Esophagus (tissue), 2 donors: Measurements from ENCODE around the gene PLAGL2. TPM values are rescaled to one million over a fixed set of nuclear protein-coding genes. Genes with fewer than 3 reads are reported as not detected.
"Not testable (repeated sequence)": the region's sequence is repeated elsewhere in the genome, so short reads cannot be mapped to it uniquely, and the experiment has no call there.

Experiments used
- H3K27ac ChIP-seq, 2 donors: one replicate each; pipeline ENCODE4 v1.5.1; 2013; ENCODE audit warnings: low read depth in 2 of 2, mild to moderate bottlenecking in 2 of 2, inconsistent platforms in 1 of 2, low read length in 1 of 2, moderate library complexity in 1 of 2
- H3K27me3 ChIP-seq, 2 donors: one replicate each; pipeline ENCODE4 v1.6.1; 2013; ENCODE audit warnings: low read length in 2 of 2, control low read depth in 1 of 2, mild to moderate bottlenecking in 1 of 2; ENCODE audit not compliant: insufficient read depth in 2 of 2, control insufficient read depth in 1 of 2
- H3K36me3 ChIP-seq, 2 donors: one replicate each; pipeline ENCODE4 v1.6.1; 2013; ENCODE audit warnings: low read length in 1 of 2; ENCODE audit not compliant: control insufficient read depth in 2 of 2, insufficient read depth in 2 of 2
- H3K4me1 ChIP-seq, 2 donors: one replicate each; pipeline ENCODE4 v1.6.1; 2013; ENCODE audit warnings: low read length in 1 of 2; ENCODE audit not compliant: control insufficient read depth in 2 of 2, insufficient read depth in 2 of 2
- H3K4me3 ChIP-seq, 2 donors: one replicate each; pipeline ENCODE4 v1.5.1; 2013; ENCODE audit warnings: low read length in 2 of 2, mild to moderate bottlenecking in 2 of 2, low read depth in 1 of 2, moderate library complexity in 1 of 2
- H3K9me3 ChIP-seq, 2 donors: one replicate each; pipeline ENCODE4 v1.6.1; 2013; ENCODE audit warnings: mild to moderate bottlenecking in 2 of 2, low read depth in 1 of 2, low read length in 1 of 2, moderate library complexity in 1 of 2; ENCODE audit not compliant: control insufficient read depth in 2 of 2, insufficient read depth in 1 of 2
- WGBS, 2 donors: extraction: QIAGEN DNeasy Blood & Tissue Kit; methylation state at CpG; one replicate each; pipeline ENCODE4 v1.1.7; 2013; 5-methylcytosine and 5-hydroxymethylcytosine counted together
- polyA plus RNA-seq, 2 donors: library from polyadenylated mRNA; stranded (reverse); fragments of 200-250 nt; gene quantifications; one replicate each; pipeline ENCODE4 v1.2.3, GENCODE V29; 2013
- donor health status: healthy with polysubstance abuse.
- donor health status: Bipolar disorder and iron deficiency.

Gene PLAGL2
- polyA plus RNA-seq, 2 donors: 4.1 to 6.4 TPM

- H3K4me1 ChIP-seq: no peaks in the 10 kb centered on the region
- peaks cover 20 to 30% of the 10 kb centered on the region in 2 donors for H3K36me3 ChIP-seq
- H3K9me3 ChIP-seq: no peaks in the 10 kb centered on the region
- H3K27me3 ChIP-seq: no peaks in the 10 kb centered on the region
- 53 to 56% methylated on average over 7 of the region's 7 CpGs for WGBS, 2 donors
- H3K27ac ChIP-seq: no peak overlapping the region
- no peak overlapping the region for H3K4me3 ChIP-seq
Observed at GRCh38 chr20:32195581-32195980, 12.0 kb downstream of the PLAGL2 start.

- WGBS, 2 donors: 67 to 70% methylated on average over 6 of the region's 6 CpGs
- H3K4me1 ChIP-seq: peaks cover 3 to 7% of the 10 kb centered on the region in 2 donors
- no peak overlapping the region for H3K27ac ChIP-seq
- no peaks in the 10 kb centered on the region for H3K9me3 ChIP-seq
- peaks cover 17 to 22% of the 10 kb centered on the region in 2 donors for H3K36me3 ChIP-seq
- no peak overlapping the region for H3K4me3 ChIP-seq
- no peaks in the 10 kb centered on the region for H3K27me3 ChIP-seq
Observed at GRCh38 chr20:32193996-32194395, 13.5 kb downstream of the PLAGL2 start.

DNA sequence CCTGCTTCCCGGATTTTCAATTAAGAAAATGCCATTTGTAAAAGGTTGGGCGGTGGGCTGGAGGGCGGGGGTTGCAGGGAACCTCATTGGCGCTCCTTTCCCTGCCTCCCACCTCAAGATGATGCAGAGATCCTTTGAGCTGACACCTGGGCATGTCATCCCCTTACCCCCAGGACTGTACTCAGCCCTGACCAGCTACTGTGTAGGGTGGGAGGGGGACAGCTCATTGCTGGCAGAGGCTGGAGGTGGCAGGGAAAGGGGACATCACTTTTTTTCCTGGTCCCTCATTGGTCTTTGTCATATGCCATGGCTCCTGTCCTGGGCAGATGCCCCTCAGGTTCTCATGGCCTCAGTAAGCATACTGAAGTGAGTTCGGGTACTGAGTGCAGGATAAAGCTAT is 14.2 kb downstream of the PLAGL2 start:
- H3K27ac ChIP-seq: not testable (repeated sequence)
- 84 to 91% methylated on average over 5 of the region's 5 CpGs for WGBS, 2 donors
- H3K36me3 ChIP-seq: peaks cover 17 to 21% of the 10 kb centered on the region in 2 donors

GRCh38 chr20:32192698-32193097 is 14.8 kb downstream of the PLAGL2 start:
- Histone ChIP-seq H3K27ac (no peak overlapping the region), H3K9me3 (no peaks in the 10 kb centered on the region), H3K4me1 (peaks cover 6 to 14% of the 10 kb centered on the region in 2 donors), H3K36me3 (peaks cover 17 to 21% of the 10 kb centered on the region in 2 donors), H3K4me3 (no peak overlapping the region), H3K27me3 (no peaks in the 10 kb centered on the region)
- WGBS, 2 donors: 58 to 66% methylated on average over 3 of the region's 3 CpGs

More for the DNA sequence above, 14.2 kb downstream of the PLAGL2 start:
- H3K4me3 ChIP-seq, H3K9me3 ChIP-seq, H3K27me3 ChIP-seq: not testable (repeated sequence)
- peaks cover 6 to 13% of the 10 kb centered on the region in 2 donors for H3K4me1 ChIP-seq

DNA sequence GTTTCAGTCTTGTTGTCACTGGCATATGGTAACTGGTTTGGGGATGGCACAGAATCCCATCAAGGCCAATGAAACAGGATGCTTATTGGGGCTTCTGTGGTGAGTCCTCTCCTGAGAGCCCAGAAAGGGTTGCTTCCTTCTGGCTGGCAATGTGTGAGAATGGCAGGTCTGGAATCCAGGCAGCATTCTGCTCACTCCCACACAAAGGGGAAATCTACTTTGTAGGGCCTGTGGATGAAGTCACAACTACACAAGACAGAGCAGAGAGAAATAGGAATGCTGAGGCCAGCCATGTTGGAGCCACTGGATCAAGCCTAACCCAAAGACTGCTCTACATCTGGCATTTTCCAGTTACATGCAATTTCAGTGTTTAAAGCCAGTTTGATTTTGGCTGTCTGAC is 15.7 kb downstream of the PLAGL2 start:
- no peak overlapping the region for H3K4me3 ChIP-seq
- no peaks in the 10 kb centered on the region for H3K9me3 ChIP-seq
- H3K27ac ChIP-seq: no peak overlapping the region
- no peaks in the 10 kb centered on the region for H3K27me3 ChIP-seq
- peaks cover 11 to 13% of the 10 kb centered on the region in 2 donors for H3K36me3 ChIP-seq
- peaks cover 6 to 14% of the 10 kb centered on the region in 2 donors for H3K4me1 ChIP-seq

DNA sequence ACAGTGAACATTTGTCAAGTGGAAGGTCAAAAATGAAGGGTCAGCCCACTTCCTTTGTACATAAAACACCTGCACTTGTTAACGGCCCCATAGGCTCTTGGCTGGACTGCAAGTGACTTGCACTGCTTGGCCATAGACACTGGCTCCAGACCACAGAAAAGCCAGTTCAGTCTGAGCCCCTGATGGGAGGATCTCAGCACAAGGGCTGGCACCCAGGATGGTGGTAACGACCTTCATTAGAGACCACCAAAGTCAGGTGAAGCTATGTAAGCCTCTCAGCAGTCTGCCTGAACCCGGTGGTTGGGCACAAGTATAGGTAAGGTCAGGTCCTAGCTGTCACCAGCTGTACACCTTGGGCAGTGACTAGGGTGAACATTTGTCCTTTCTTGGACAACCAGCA is 16.1 kb downstream of the PLAGL2 start:
- peaks cover 6 to 14% of the 10 kb centered on the region in 2 donors for H3K4me1 ChIP-seq
- 76 to 77% methylated on average over 3 of the region's 3 CpGs for WGBS, 2 donors
- H3K4me3 ChIP-seq: no peak overlapping the region
- no peaks in the 10 kb centered on the region for H3K27me3 ChIP-seq
- no peaks in the 10 kb centered on the region for H3K9me3 ChIP-seq
- no peak overlapping the region for H3K27ac ChIP-seq
- H3K36me3 ChIP-seq: peaks cover 9 to 10% of the 10 kb centered on the region in 2 donors

GRCh38 chr20:32190616-32191415 is 16.7 kb downstream of the PLAGL2 start:
- WGBS, 2 donors: 49% methylated on average over 14 of the region's 14 CpGs
- Histone ChIP-seq H3K9me3 (no peaks in the 10 kb centered on the region), H3K36me3 (peaks cover 4 to 6% of the 10 kb centered on the region in 2 donors), H3K4me3 (peak overlapping the region; percentile 60 to 64), H3K27ac (peak overlapping the region in 1 of 2 donors; percentile 83), H3K4me1 (peaks cover 6 to 14% of the 10 kb centered on the region in 2 donors), H3K27me3 (no peaks in the 10 kb centered on the region)

- Histone ChIP-seq H3K9me3 (no peaks in the 10 kb centered on the region), H3K27me3 (no peaks in the 10 kb centered on the region), H3K36me3 (peaks cover 0 to 3% of the 10 kb centered on the region in 2 donors), H3K4me1 (peaks cover 6 to 14% of the 10 kb centered on the region in 2 donors), H3K4me3 (peak overlapping the region; percentile 60 to 64), H3K27ac (peak overlapping the region; percentile 55 to 83)
- 4 to 5% methylated on average over 80 to 88 of the region's 88 CpGs for WGBS, 2 donors
Observed at GRCh38 chr20:32189691-32190615, 17.6 kb downstream of the PLAGL2 start.

DNA sequence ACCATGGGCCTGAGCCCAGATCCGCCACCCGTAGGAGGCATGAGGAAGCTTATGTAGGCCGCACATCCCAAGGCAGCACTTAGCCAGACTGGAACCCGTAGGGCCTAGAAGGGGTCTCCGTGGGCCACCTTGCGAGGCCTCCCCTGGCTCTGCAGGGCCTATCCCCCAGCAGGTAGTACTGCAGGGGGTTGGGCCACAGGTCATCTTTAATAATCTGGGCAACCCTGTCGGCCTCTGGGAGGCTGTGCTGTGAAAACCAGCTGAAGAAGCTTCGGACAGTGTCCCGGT is 18.5 kb downstream of the PLAGL2 start:
- H3K27ac ChIP-seq: no peak overlapping the region
- H3K4me1 ChIP-seq: peaks cover 6 to 14% of the 10 kb centered on the region in 2 donors
- no peaks in the 10 kb centered on the region for H3K27me3 ChIP-seq
- H3K4me3 ChIP-seq: peak overlapping the region in 1 of 2 donors; percentile 60
- no peaks in the 10 kb centered on the region for H3K9me3 ChIP-seq
- H3K36me3 ChIP-seq: no peaks in the 10 kb centered on the region
- 91 to 93% methylated on average over 9 of the region's 9 CpGs for WGBS, 2 donors
